ENCODE measurements around the gene PLEKHA7. TPM values are rescaled to one million over a fixed set of nuclear protein-coding genes. Genes with fewer than 3 reads are reported as not detected.

Gene PLEKHA7, protein sequence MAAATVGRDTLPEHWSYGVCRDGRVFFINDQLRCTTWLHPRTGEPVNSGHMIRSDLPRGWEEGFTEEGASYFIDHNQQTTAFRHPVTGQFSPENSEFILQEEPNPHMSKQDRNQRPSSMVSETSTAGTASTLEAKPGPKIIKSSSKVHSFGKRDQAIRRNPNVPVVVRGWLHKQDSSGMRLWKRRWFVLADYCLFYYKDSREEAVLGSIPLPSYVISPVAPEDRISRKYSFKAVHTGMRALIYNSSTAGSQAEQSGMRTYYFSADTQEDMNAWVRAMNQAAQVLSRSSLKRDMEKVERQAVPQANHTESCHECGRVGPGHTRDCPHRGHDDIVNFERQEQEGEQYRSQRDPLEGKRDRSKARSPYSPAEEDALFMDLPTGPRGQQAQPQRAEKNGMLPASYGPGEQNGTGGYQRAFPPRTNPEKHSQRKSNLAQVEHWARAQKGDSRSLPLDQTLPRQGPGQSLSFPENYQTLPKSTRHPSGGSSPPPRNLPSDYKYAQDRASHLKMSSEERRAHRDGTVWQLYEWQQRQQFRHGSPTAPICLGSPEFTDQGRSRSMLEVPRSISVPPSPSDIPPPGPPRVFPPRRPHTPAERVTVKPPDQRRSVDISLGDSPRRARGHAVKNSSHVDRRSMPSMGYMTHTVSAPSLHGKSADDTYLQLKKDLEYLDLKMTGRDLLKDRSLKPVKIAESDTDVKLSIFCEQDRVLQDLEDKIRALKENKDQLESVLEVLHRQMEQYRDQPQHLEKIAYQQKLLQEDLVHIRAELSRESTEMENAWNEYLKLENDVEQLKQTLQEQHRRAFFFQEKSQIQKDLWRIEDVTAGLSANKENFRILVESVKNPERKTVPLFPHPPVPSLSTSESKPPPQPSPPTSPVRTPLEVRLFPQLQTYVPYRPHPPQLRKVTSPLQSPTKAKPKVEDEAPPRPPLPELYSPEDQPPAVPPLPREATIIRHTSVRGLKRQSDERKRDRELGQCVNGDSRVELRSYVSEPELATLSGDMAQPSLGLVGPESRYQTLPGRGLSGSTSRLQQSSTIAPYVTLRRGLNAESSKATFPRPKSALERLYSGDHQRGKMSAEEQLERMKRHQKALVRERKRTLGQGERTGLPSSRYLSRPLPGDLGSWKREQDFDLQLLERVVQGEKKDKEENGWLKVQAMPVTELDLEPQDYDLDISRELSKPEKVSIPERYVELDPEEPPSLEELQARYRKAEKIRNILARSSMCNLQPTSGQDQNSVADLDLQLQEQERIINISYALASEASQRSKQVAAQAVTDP
- total RNA-seq (ENCODE audit: low replicate concordance) = 3.2 TPM in 1 of 2 replicates, not detected in the other

DNA sequence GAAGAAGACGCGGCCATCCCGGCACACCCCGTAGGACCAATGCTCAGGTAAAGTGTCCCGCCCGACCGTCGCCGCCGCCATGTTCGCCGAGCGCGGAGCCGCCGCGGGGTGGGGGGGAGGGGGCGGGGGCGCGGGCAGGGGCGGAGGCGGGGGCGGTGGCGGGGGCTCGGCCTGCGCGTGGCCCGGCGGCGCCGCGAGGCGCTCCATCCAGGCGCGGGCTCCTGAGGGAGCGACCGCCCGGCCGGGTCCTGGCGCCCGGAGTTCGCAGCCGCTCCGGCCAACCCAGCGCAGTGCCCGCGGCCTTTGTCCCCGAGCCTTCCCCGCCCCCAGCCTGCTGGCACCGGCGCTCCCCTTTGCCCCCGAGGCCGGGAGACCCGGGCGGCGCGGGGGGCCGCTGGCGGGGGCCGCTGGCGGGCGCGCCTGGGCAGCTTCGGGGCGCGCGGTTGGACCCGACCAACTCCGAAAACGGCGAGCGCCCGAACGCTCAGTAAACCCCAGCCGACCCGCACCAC lies at the start of gene PLEKHA7:
TSS of gene PLEKHA7 (minus strand) at position 94 of the 512 bp plus-strand sequence. CDS start at position 81, 13 bp downstream.

DNA sequence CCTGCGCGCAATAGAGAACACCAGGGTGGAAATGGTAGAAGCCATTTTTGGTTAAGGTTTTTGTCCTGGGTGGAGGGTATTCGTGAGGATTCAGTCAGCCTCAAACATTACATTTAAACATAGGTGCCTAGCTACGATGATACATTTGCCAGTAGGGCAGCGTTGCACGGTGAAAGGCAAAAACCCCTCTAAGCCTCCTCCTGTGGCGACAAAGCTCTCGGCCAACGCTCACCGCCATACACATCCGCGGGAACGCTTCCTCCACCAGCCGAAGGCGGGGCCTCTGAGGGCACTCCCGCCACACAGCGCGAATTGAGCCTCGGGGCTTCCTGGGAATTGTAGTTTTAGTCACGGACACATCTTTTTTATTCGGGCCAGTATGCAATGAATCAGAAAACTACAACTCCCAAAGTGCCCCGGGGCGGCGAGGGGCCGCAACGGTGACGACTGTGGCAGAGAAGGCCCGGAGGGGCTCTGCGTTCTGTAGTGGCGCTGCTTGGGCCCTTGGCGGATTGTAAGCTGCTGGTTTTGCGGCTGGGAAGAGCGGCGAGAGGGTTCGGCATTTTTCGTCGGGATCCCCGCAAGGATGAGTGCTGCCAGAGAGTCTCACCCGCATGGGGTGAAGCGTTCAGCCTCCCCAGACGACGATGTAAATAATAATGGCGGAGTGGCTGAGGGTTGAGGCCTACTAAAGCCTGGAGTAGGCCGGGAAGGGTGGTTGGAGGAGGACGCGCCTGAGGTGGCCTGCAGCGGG lies 275.8 kb downstream of the PLEKHA7 start, which contains the start of gene C11orf58:
TSS of gene C11orf58 (plus strand) at position 455 of the 754 bp plus-strand sequence. CDS start at position 587, 132 bp downstream.

Other genes starting within 250 kb of the PLEKHA7 start
- 796 and 1,086 TPM in 2 replicates for gene RPS13, start 63.3 kb upstream of the PLEKHA7 start, total RNA-seq (ENCODE audit: low replicate concordance)
- 16.8 and 52.5 TPM in 2 replicates for gene PIK3C2A, start 193.6 kb upstream of the PLEKHA7 start, total RNA-seq (ENCODE audit: low replicate concordance)

Data from smooth muscle cell of the coronary artery (primary cell).